HepG2 (cell line): ENCODE measurements around the gene JDP2. TPM values are rescaled to one million over a fixed set of nuclear protein-coding genes. Genes with fewer than 3 reads are reported as not detected.

ENCODE experiments used
- ATAC-seq: fragments of 200-7000 bp; cut with Tn5 transposase; 3 replicates; pipeline ENCODE4 v1.9.1; 2020; ENCODE audit warnings: mild to moderate bottlenecking, moderate library complexity
- BruUV-seq: library from RNA; stranded (reverse); fragments of 400-500 nt; replicated peaks from 2 replicates; lab custom pipeline; 2021; lab: Mats Ljungman, UMichigan
- CTCF ChIA-PET: fragments of 300-600 bp; formaldehyde crosslinking; extraction: SDS; loops from one replicate; lab custom pipeline; 2021; ENCODE audit warnings: low total read pairs, inconsistent platforms, low intra/inter-chr PET ratio; lab: Yijun Ruan, JAX
- POLR2A ChIA-PET: fragments of 350-600 bp; sonication (Branson Sonifier 250); formaldehyde crosslinking; loops from one replicate; lab custom pipeline; 2020; ENCODE audit warnings: antibody characterized with exemption, inconsistent platforms; lab: Yijun Ruan, JAX
- DNase-seq: peaks from one replicate; pipeline ENCODE4 v3.0.0-alpha.2; 2015; ENCODE audit warnings: low spot score
- FAIRE-seq: peaks from 3 replicates; lab custom pipeline; 2011; peaks lifted over from hg19 to GRCh38; lab: Jason Lieb, UNC
- H2AFZ ChIP-seq: one replicate; pipeline ENCODE4 v1.6.1; 2011; ENCODE audit warnings: low read length, inconsistent platforms
- H3K27ac ChIP-seq: fragments of 300-600 bp; 3 replicates; pipeline ENCODE4 v1.8.0; 2011; ENCODE audit warnings: mixed run types, mild to moderate bottlenecking, mixed read lengths, low read length, inconsistent platforms; ENCODE audit not compliant: insufficient read depth; ENCODE audit errors: extremely low read length
- H3K27me3 ChIP-seq, 2 experiments: fragments of 200-600 bp in 1 of 2; 2 replicates in 1 of 2; 3 replicates in 1 of 2; pipeline versions ENCODE4 v1.6.0 to v1.8.0; 2011; ENCODE audit warnings: low read length in 2 of 2, mild to moderate bottlenecking in 2 of 2, moderate library complexity in 2 of 2, inconsistent platforms in 1 of 2; ENCODE audit not compliant: insufficient read depth in 2 of 2, control insufficient read depth in 1 of 2
- H3K36me3 ChIP-seq, 2 experiments: fragments of 200-600 bp in 1 of 2; replicated peaks in 1 of 2; 2 replicates in 1 of 2; 3 replicates in 1 of 2; pipeline versions ENCODE4 v1.5.1 to v1.8.0; 2011; ENCODE audit warnings: low read length in 2 of 2, inconsistent platforms in 1 of 2; ENCODE audit not compliant: insufficient read depth in 2 of 2, control insufficient read depth in 1 of 2
- H3K4me1 ChIP-seq: 2 replicates; pipeline ENCODE4 v1.5.1; 2012; ENCODE audit warnings: low read length, inconsistent platforms; ENCODE audit not compliant: insufficient read depth
- H3K4me2 ChIP-seq: 2 replicates; pipeline ENCODE4 v1.6.0; 2011; ENCODE audit warnings: low read depth, low read length, inconsistent platforms
- H3K4me3 ChIP-seq, 3 experiments: fragments of 200-600 bp in 1 of 3; sonication (generic), shearing (Covaris generic) in 1 of 3; replicated peaks in 1 of 3; 2 replicates each; pipeline ENCODE4 v1.5.1; 2011 to 2016; ENCODE audit warnings: low read length in 3 of 3, inconsistent platforms in 2 of 3, low read depth in 2 of 3, mild to moderate bottlenecking in 2 of 3, control low read depth in 1 of 3, mixed read lengths in 1 of 3; ENCODE audit not compliant: insufficient read depth in 1 of 3
- H3K79me2 ChIP-seq: one replicate; pipeline ENCODE4 v1.6.1; 2011; ENCODE audit warnings: low read length, inconsistent platforms; ENCODE audit not compliant: insufficient read depth
- H3K9ac ChIP-seq: 2 replicates; pipeline ENCODE4 v1.6.0; 2011; ENCODE audit warnings: mild to moderate bottlenecking, low read depth, low read length, inconsistent platforms; ENCODE audit not compliant: insufficient read depth
- H3K9me3 ChIP-seq: 2 replicates; pipeline ENCODE4 v1.5.1; 2012; ENCODE audit warnings: mild to moderate bottlenecking, low read length
- H4K20me1 ChIP-seq: 2 replicates; pipeline ENCODE4 v1.6.0; 2011; ENCODE audit warnings: inconsistent platforms, mild to moderate bottlenecking, low read length, moderate library complexity; ENCODE audit not compliant: insufficient read depth
- CEBPB ChIP-seq: IDR thresholded peaks from 2 replicates; pipeline ENCODE4 v1.6.1; 2011; ENCODE audit warnings: low read depth, low read length, improper control_type of control experiment, borderline replicate concordance
- STAG1 ChIP-seq: sonication (generic); formaldehyde crosslinking; IDR thresholded peaks from 2 replicates; pipeline ENCODE4 v1.4.0; 2020; ENCODE audit warnings: missing genetic modification reagents
- WGBS: methylation state at CpG from one replicate; pipeline ENCODE4 v1.1.6; 2017; ENCODE audit warnings: low lambda C conversion rate; 5-methylcytosine and 5-hydroxymethylcytosine counted together
- in situ Hi-C: cut with HindIII; loops from 2 replicates; pipeline ENCODE4 v1.10.0; 2017; ENCODE audit warnings: low pct_unique_long_range_greater_than_20kb; ENCODE audit not compliant: extremely low pct_ligation_motif_present
- intact Hi-C: fragments of 100-400 bp; cut with micrococcal nuclease; formaldehyde crosslinking; loops from one replicate; pipeline ENCODE4 v1.10.0; 2022; ENCODE audit not compliant: unreplicated experiment
- polyA plus RNA-seq, 8 experiments: library from polyadenylated mRNA; depleted of rRNA in 3 of 8; stranded (reverse) in 7 of 8; unstranded in 1 of 8; fragments of >200 nt; fragmentation: Illumina TruSeq in 4 of 8; extraction: Trizol in 4 of 8; gene quantifications; 2 replicates each; pipeline versions ENCODE4 v1.2.1 to v1.2.3, GENCODE V29; 2011 to 2016; ENCODE audit warnings: low read depth in 4 of 8, missing spikeins in 1 of 8, mixed read lengths in 1 of 8; ENCODE audit not compliant: insufficient read depth in 1 of 8
- total RNA-seq, 5 experiments: library from RNA; depleted of rRNA; stranded (reverse); fragments of >200 nt; fragmentation: Illumina TruSeq; extraction: Trizol; gene quantifications; 2 replicates each; pipeline ENCODE4 v1.2.3, GENCODE V29; 2016; ENCODE audit warnings: low read depth in 1 of 5
- TF ChIP-seq, protein P1 (sequence below): sonication (generic); formaldehyde crosslinking; IDR thresholded peaks from 2 replicates; pipeline ENCODE4 v1.5.1; 2020; ENCODE audit warnings: mild to moderate bottlenecking, missing genetic modification reagents, moderate library complexity

JDP2 gene
- total and polyA plus RNA-seq, 2 of the 13 experiments (the other 11 are each of a cell fraction or from before 2014, with no cell fraction given), result 8.0 to 8.9 TPM

DNA sequence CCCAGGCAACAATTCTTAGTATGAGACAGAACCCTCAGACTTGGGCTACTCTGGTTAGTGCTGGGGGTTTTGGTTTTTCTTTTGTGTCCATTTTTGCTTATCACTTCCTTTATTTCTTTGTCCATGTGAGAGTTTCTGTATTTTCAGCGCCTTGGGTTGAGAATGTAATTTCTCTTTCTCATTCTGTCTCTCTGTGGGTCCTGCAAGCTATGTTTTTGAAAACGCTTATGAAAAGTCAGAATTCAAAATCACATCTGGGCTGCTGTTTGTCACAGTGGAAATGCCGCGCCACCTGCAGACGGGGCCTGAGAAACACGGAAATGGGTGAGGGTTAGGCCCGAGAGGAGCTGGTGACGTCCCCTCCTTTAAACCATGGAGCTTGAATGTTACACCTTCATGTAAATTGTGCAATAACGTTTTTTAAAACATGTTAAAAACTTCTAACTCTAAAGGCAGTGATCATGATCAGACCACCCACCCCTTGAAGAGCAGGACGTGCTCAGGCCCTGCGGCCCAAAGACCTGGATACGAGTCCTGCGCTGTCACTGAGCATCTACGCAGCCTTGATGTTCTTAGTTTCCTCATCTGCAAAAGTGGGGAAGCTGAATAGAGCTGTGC, 26.1 kb downstream of the JDP2 start:
- Histone ChIP-seq H3K27ac (peak overlapping the region; percentile 64), H3K4me3 (no peak overlapping the region), H3K9me3 (no peaks in the 10 kb centered on the region), H2AFZ (no peak overlapping the region), H3K9ac (no peak overlapping the region), H3K27me3 (no peaks in the 10 kb centered on the region), H3K36me3 (0 out of 5 replicates have a peak, but pooled peaks cover 1 to 2% of the 10 kb centered on the region in 2 experiments), H3K4me1 (peaks cover 46% of the 10 kb centered on the region), H3K79me2 (no peaks in the 10 kb centered on the region), H4K20me1 (peaks cover 9% of the 10 kb centered on the region; the same call in 1 of the 2 replicates), H3K4me2 (no peak overlapping the region)
- BruUV-seq, result no TSS peak
- peak; percentile 23; the same call in 1 of the 2 replicates for TF ChIP-seq STAG1 (CRISPR knock-in tag)
- 0 out of 2 replicates have a peak, but pooled peaks have one; percentile 15 for TF ChIP-seq CEBPB
- TF ChIP-seq, protein P1, sequence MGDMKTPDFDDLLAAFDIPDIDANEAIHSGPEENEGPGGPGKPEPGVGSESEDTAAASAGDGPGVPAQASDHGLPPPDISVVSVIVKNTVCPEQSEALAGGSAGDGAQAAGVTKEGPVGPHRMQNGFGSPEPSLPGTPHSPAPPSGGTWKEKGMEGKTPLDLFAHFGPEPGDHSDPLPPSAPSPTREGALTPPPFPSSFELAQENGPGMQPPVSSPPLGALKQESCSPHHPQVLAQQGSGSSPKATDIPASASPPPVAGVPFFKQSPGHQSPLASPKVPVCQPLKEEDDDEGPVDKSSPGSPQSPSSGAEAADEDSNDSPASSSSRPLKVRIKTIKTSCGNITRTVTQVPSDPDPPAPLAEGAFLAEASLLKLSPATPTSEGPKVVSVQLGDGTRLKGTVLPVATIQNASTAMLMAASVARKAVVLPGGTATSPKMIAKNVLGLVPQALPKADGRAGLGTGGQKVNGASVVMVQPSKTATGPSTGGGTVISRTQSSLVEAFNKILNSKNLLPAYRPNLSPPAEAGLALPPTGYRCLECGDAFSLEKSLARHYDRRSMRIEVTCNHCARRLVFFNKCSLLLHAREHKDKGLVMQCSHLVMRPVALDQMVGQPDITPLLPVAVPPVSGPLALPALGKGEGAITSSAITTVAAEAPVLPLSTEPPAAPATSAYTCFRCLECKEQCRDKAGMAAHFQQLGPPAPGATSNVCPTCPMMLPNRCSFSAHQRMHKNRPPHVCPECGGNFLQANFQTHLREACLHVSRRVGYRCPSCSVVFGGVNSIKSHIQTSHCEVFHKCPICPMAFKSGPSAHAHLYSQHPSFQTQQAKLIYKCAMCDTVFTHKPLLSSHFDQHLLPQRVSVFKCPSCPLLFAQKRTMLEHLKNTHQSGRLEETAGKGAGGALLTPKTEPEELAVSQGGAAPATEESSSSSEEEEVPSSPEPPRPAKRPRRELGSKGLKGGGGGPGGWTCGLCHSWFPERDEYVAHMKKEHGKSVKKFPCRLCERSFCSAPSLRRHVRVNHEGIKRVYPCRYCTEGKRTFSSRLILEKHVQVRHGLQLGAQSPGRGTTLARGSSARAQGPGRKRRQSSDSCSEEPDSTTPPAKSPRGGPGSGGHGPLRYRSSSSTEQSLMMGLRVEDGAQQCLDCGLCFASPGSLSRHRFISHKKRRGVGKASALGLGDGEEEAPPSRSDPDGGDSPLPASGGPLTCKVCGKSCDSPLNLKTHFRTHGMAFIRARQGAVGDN (CRISPR knock-in tag), result no peak
- ChIA-PET POLR2A (interaction anchor here (0.6 kb wide), 1 partner anchor 561 kb away, joined by 3 read pairs; no protein-coding TSS in a partner anchor), CTCF (no interaction called here)
- no peak for ATAC-seq
- WGBS, result 89% methylated on average over 14 of the region's 14 CpGs
- no peak for FAIRE-seq
- in situ Hi-C loops, result no loop called here
- intact Hi-C loops, result no loop called here
- no peak for DNase-seq
